Adrenal gland (tissue), 5 donors: Measurements from ENCODE around the gene DAB2IP.

ENCODE experiments used
- POLR2A ChIP-seq, 2 donors: fragments of 450-650 bp; IDR thresholded peaks; one replicate each; pipeline ENCODE4 v1.6.1; 2017; ENCODE audit warnings: antibody characterized with exemption in 2 of 2, mild to moderate bottlenecking in 2 of 2, moderate library complexity in 1 of 2
- TF ChIP-seq, protein P1 (sequence below), 6 experiments: fragments of 450-650 bp in 4 of 6; fragments of 200-600 bp in 2 of 6; sonication (generic) in 1 of 6; IDR thresholded peaks; 1 replicate in 5 of 6; 2 replicates in 1 of 6; pipeline versions ENCODE4 v1.5.1 to v1.8.0; 2016 to 2021; ENCODE audit warnings: antibody characterized with exemption in 6 of 6, mild to moderate bottlenecking in 2 of 6, moderate library complexity in 1 of 6
- donor health status: DM: no; HTN: no; CAD: no.

- TF ChIP-seq, protein P1, sequence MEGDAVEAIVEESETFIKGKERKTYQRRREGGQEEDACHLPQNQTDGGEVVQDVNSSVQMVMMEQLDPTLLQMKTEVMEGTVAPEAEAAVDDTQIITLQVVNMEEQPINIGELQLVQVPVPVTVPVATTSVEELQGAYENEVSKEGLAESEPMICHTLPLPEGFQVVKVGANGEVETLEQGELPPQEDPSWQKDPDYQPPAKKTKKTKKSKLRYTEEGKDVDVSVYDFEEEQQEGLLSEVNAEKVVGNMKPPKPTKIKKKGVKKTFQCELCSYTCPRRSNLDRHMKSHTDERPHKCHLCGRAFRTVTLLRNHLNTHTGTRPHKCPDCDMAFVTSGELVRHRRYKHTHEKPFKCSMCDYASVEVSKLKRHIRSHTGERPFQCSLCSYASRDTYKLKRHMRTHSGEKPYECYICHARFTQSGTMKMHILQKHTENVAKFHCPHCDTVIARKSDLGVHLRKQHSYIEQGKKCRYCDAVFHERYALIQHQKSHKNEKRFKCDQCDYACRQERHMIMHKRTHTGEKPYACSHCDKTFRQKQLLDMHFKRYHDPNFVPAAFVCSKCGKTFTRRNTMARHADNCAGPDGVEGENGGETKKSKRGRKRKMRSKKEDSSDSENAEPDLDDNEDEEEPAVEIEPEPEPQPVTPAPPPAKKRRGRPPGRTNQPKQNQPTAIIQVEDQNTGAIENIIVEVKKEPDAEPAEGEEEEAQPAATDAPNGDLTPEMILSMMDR (IDR thresholded peaks at IDR 0.05): no peak
- TF ChIP-seq POLR2A (IDR thresholded peaks at IDR 0.05): no peak
These were observed 139.4 kb downstream of the DAB2IP start for GRCh38 chr9:121790841-121791240.
